ENCODE results near the gene KRTAP19-1. TPM values are rescaled to one million over a fixed set of nuclear protein-coding genes. Genes with fewer than 3 reads are reported as not detected.

KRTAP19-1 gene
- total and polyA plus RNA-seq, 9 of the 15 experiments (the other 6 are each of a cell fraction or from before 2014, with no cell fraction given), result not detected

GRCh38 chr21:30478004-30478403 lies 2.2 kb downstream of the KRTAP19-1 start:
- CTCF ChIA-PET (ENCODE audit: low intra/inter-chr PET ratio), result no interaction called here
- in situ Hi-C loops (cut with MboI), result no loop called here
- POLR2A ChIA-PET, result no interaction called here
- no peak for DNase-seq (ENCODE audit: extremely low read depth in 1 of 4, low spot score in 3 of 4)
- no peaks in the 10 kb centered on the region for H4K20me1 ChIP-seq (replicated peaks; ENCODE audit: control insufficient read depth, insufficient read depth, low read length)
- H3K4me1 ChIP-seq (replicated peaks in 1 of 2; ENCODE audit: control insufficient read depth in 2 of 2, insufficient read depth in 2 of 2, low read length in 2 of 2), result no peaks in the 10 kb centered on the region
- H3K27me3 ChIP-seq (ENCODE audit: control insufficient read depth in 2 of 2, insufficient read depth in 2 of 2, low read length in 2 of 2), result no peaks in the 10 kb centered on the region
- H3K4me3 ChIP-seq, result no peak overlapping the region
- no peaks in the 10 kb centered on the region; the same call in 1 of the 2 replicates for H3K9me3 ChIP-seq (replicated peaks; ENCODE audit: control insufficient read depth, insufficient read depth, low read depth, low read length)
- H3K79me2 ChIP-seq (ENCODE audit: control insufficient read depth, insufficient read depth, low read length), result no peaks in the 10 kb centered on the region
- no peak for FAIRE-seq
- H3K27ac ChIP-seq (ENCODE audit: extremely low read depth, low read depth, low read length), result no peak overlapping the region
- no peak overlapping the region for H3K4me2 ChIP-seq (ENCODE audit: insufficient read depth, low read length)
- no peaks in the 10 kb centered on the region for H3K9me1 ChIP-seq (ENCODE audit: control insufficient read depth, insufficient read depth, low read length)
- BruUV-seq (replicated peaks), result no TSS peak
- no peak overlapping the region for H3K9ac ChIP-seq (ENCODE audit: insufficient read depth in 1 of 2, low read depth in 2 of 2, low read length in 2 of 2)
- 0% methylated on average over 3 of the region's 3 CpGs for WGBS (ENCODE audit: insufficient coverage, low coverage, missing lambda C conversion rate)
- no peaks in the 10 kb centered on the region for H3K36me3 ChIP-seq (ENCODE audit: control insufficient read depth, insufficient read depth, low read length)
- H2AFZ ChIP-seq (ENCODE audit: low read depth, low read length), result no peak overlapping the region
- intact Hi-C loops (cut with micrococcal nuclease), result no loop called here
- ATAC-seq, result no peak
- no peak for TF ChIP-seq ZNF644 (tag; IDR thresholded peaks at IDR 0.05; ENCODE audit: low read depth)
- TF ChIP-seq CBX1 (IDR thresholded peaks at IDR 0.05; ENCODE audit: low read depth), result no peak
- TF ChIP-seq CEBPB (tag; IDR thresholded peaks at IDR 0.05), result no peak
- TF ChIP-seq TAL1 (IDR thresholded peaks at IDR 0.05), result no peak
- no peak for TF ChIP-seq SRF (CRISPR knock-in tag; IDR thresholded peaks at IDR 0.05)
- no peak for TF ChIP-seq ZNF282 (CRISPR knock-in tag; IDR thresholded peaks at IDR 0.05)
- no peak for TF ChIP-seq CCNT2 (IDR thresholded peaks at IDR 0.05; ENCODE audit: borderline replicate concordance, extremely low read depth, insufficient read length, low read depth, low read length)
- no peak for TF ChIP-seq MCM5 (IDR thresholded peaks at IDR 0.05; ENCODE audit: low read depth)
- TF ChIP-seq ERF (CRISPR knock-in tag; IDR thresholded peaks at IDR 0.05), result no peak
- TF ChIP-seq ZEB2 (IDR thresholded peaks at IDR 0.05), result no peak
- TF ChIP-seq PML (IDR thresholded peaks at IDR 0.05; ENCODE audit: low read length), result no peak
- TF ChIP-seq, protein P1, sequence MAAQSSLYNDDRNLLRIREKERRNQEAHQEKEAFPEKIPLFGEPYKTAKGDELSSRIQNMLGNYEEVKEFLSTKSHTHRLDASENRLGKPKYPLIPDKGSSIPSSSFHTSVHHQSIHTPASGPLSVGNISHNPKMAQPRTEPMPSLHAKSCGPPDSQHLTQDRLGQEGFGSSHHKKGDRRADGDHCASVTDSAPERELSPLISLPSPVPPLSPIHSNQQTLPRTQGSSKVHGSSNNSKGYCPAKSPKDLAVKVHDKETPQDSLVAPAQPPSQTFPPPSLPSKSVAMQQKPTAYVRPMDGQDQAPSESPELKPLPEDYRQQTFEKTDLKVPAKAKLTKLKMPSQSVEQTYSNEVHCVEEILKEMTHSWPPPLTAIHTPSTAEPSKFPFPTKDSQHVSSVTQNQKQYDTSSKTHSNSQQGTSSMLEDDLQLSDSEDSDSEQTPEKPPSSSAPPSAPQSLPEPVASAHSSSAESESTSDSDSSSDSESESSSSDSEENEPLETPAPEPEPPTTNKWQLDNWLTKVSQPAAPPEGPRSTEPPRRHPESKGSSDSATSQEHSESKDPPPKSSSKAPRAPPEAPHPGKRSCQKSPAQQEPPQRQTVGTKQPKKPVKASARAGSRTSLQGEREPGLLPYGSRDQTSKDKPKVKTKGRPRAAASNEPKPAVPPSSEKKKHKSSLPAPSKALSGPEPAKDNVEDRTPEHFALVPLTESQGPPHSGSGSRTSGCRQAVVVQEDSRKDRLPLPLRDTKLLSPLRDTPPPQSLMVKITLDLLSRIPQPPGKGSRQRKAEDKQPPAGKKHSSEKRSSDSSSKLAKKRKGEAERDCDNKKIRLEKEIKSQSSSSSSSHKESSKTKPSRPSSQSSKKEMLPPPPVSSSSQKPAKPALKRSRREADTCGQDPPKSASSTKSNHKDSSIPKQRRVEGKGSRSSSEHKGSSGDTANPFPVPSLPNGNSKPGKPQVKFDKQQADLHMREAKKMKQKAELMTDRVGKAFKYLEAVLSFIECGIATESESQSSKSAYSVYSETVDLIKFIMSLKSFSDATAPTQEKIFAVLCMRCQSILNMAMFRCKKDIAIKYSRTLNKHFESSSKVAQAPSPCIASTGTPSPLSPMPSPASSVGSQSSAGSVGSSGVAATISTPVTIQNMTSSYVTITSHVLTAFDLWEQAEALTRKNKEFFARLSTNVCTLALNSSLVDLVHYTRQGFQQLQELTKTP (IDR thresholded peaks at IDR 0.05; ENCODE audit: low read depth in 1 of 2, partially characterized antibody in 2 of 2), result no peak
- no peak for TF ChIP-seq RUNX1 (IDR thresholded peaks at IDR 0.05; ENCODE audit: low read depth)
- no peak for TF ChIP-seq MTA1 (IDR thresholded peaks at IDR 0.05; ENCODE audit: borderline replicate concordance)
- TF ChIP-seq CC2D1A (IDR thresholded peaks at IDR 0.05), result no peak
- no peak for TF ChIP-seq CTCF (IDR thresholded peaks at IDR 0.05 in 2 of 3, conservative IDR thresholded peaks at IDR 0.05 in 1 of 3; ENCODE audit: insufficient read depth in 2 of 3, low read depth in 1 of 3, low read length in 3 of 3)
- TF ChIP-seq, protein P2, sequence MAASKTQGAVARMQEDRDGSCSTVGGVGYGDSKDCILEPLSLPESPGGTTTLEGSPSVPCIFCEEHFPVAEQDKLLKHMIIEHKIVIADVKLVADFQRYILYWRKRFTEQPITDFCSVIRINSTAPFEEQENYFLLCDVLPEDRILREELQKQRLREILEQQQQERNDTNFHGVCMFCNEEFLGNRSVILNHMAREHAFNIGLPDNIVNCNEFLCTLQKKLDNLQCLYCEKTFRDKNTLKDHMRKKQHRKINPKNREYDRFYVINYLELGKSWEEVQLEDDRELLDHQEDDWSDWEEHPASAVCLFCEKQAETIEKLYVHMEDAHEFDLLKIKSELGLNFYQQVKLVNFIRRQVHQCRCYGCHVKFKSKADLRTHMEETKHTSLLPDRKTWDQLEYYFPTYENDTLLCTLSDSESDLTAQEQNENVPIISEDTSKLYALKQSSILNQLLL (CRISPR knock-in tag; IDR thresholded peaks at IDR 0.05; ENCODE audit: borderline replicate concordance), result no peak
- no peak for TF ChIP-seq NCOA4 (IDR thresholded peaks at IDR 0.05; ENCODE audit: partially characterized antibody)
